Gastrocnemius medialis (tissue), 4 donors: Measurements from ENCODE around the gene TMCC1.

ENCODE experiments used
- CTCF ChIP-seq, 5 experiments: fragments of 450-650 bp in 3 of 5; fragments of 200-600 bp in 2 of 5; sonication (generic) in 2 of 5; IDR thresholded peaks in 4 of 5; conservative IDR thresholded peaks in 1 of 5; 1 replicate in 4 of 5; 2 replicates in 1 of 5; pipeline ENCODE4 v1.5.1; 2016 to 2019; ENCODE audit warnings: antibody characterized with exemption in 5 of 5, mild to moderate bottlenecking in 3 of 5, moderate library complexity in 3 of 5
- POLR2A ChIP-seq, 2 donors: fragments of 450-650 bp; IDR thresholded peaks; one replicate each; pipeline ENCODE4 v1.6.1; 2017; ENCODE audit warnings: antibody characterized with exemption in 2 of 2, mild to moderate bottlenecking in 2 of 2, moderate library complexity in 2 of 2

- TF ChIP-seq CTCF (IDR thresholded peaks at IDR 0.05 in 4 of 5, conservative IDR thresholded peaks at IDR 0.05 in 1 of 5): no peak
- no peak for TF ChIP-seq POLR2A (IDR thresholded peaks at IDR 0.05)
Observed at GRCh38 chr3:129699199-129699598, 194.3 kb downstream of the TMCC1 start.
